GM23338 (cell line): ENCODE results near the gene EARS2. TPM values are rescaled to one million over a fixed set of nuclear protein-coding genes. Genes with fewer than 3 reads are reported as not detected.

Source experiments
- ATAC-seq: fragments of 200-7000 bp; cut with Tn5 transposase; 3 replicates; pipeline ENCODE4 v1.9.1; 2020
- DNase-seq: peaks from one replicate; pipeline ENCODE4 v3.0.0-alpha.2; 2015; ENCODE audit warnings: low spot score
- H2AFZ ChIP-seq: fragments of 200-600 bp; sonication (generic); 2 replicates; pipeline ENCODE4 v1.8.0; 2016; ENCODE audit warnings: antibody characterized with exemption, mild to moderate bottlenecking, moderate library complexity
- H3F3A ChIP-seq: fragments of 200-600 bp; sonication (generic); replicated peaks from 2 replicates; pipeline ENCODE4 v1.8.0; 2017; ENCODE audit warnings: antibody characterized with exemption, mixed run types, low read depth
- H3K27ac ChIP-seq: fragments of 200-600 bp; sonication (generic); 2 replicates; pipeline ENCODE4 v1.6.1; 2016; ENCODE audit warnings: low read depth
- H3K27me3 ChIP-seq: fragments of 200-600 bp; sonication (generic); 2 replicates; pipeline ENCODE4 v1.8.0; 2016; ENCODE audit warnings: mild to moderate bottlenecking, mixed run types, moderate library complexity; ENCODE audit not compliant: insufficient read depth
- H3K36me3 ChIP-seq: fragments of 200-600 bp; sonication (generic); 2 replicates; pipeline ENCODE4 v1.8.0; 2016; ENCODE audit warnings: mild to moderate bottlenecking; ENCODE audit not compliant: insufficient read depth
- H3K4me1 ChIP-seq: fragments of 200-600 bp; sonication (generic); 2 replicates; pipeline ENCODE4 v1.8.0; 2016; ENCODE audit warnings: mild to moderate bottlenecking, moderate library complexity; ENCODE audit not compliant: insufficient read depth
- H3K4me2 ChIP-seq: fragments of 200-600 bp; sonication (generic); 2 replicates; pipeline ENCODE4 v1.7.1; 2017; ENCODE audit warnings: mixed run types
- H3K4me3 ChIP-seq: fragments of 200-600 bp; sonication (generic); 2 replicates; pipeline ENCODE4 v1.6.1; 2016; ENCODE audit warnings: mixed run types
- H3K79me2 ChIP-seq: fragments of 200-600 bp; sonication (generic); replicated peaks from 2 replicates; pipeline ENCODE4 v1.8.0; 2017; ENCODE audit warnings: mild to moderate bottlenecking; ENCODE audit not compliant: insufficient read depth
- H3K9me2 ChIP-seq: fragments of 200-600 bp; sonication (generic); 2 replicates; pipeline ENCODE4 v1.8.0; 2017; ENCODE audit not compliant: insufficient read depth
- H4K20me1 ChIP-seq: fragments of 200-600 bp; sonication (generic); replicated peaks from 2 replicates; pipeline ENCODE4 v1.8.0; 2017; ENCODE audit warnings: mild to moderate bottlenecking; ENCODE audit not compliant: insufficient read depth
- H3K27ac Mint-ChIP-seq: 2 replicates; pipeline ENCODE4 v1.8.0; 2020; ENCODE audit warnings: inconsistent platforms, mild to moderate bottlenecking, moderate library complexity, mixed read lengths
- H3K27me3 Mint-ChIP-seq: 3 replicates; pipeline ENCODE4 v1.8.0; 2022; ENCODE audit warnings: low read depth, mild to moderate bottlenecking, moderate library complexity, mixed read lengths, inconsistent platforms; ENCODE audit not compliant: insufficient read depth, poor library complexity
- H3K36me3 Mint-ChIP-seq: 3 replicates; pipeline ENCODE4 v1.8.0; 2021; ENCODE audit warnings: low read depth, mild to moderate bottlenecking, inconsistent platforms, moderate library complexity, mixed read lengths
- H3K4me1 Mint-ChIP-seq: 3 replicates; pipeline ENCODE4 v1.8.0; 2020; ENCODE audit warnings: mild to moderate bottlenecking, inconsistent platforms, mixed read lengths
- H3K4me3 Mint-ChIP-seq: 3 replicates; pipeline ENCODE4 v1.8.0; 2021; ENCODE audit warnings: moderate library complexity, mild to moderate bottlenecking, inconsistent platforms, mixed read lengths
- H3K9me3 Mint-ChIP-seq: 3 replicates; pipeline ENCODE4 v1.8.0; 2020; ENCODE audit warnings: moderate library complexity, mild to moderate bottlenecking, inconsistent platforms, mixed read lengths
- EZH2 ChIP-seq: fragments of 200-600 bp; sonication (generic); IDR thresholded peaks from one replicate; pipeline ENCODE4 v1.8.0; 2017; ENCODE audit warnings: antibody characterized with exemption, mild to moderate bottlenecking, low read depth; ENCODE audit not compliant: unreplicated experiment
- REST ChIP-seq: IDR thresholded peaks from one replicate; pipeline ENCODE4 v1.6.1; 2018; ENCODE audit warnings: antibody characterized with exemption; ENCODE audit not compliant: unreplicated experiment
- STAT1 ChIP-seq: IDR thresholded peaks from one replicate; pipeline ENCODE4 v1.6.1; 2016; ENCODE audit warnings: antibody characterized with exemption; ENCODE audit not compliant: unreplicated experiment
- ZNF114 ChIP-seq: fragments of 250-450 bp; sonication (Bioruptor Pico); IDR thresholded peaks from 2 replicates; pipeline ENCODE4 v1.5.0; 2020; ENCODE audit warnings: mild to moderate bottlenecking, moderate library complexity
- ZNF331 ChIP-seq: fragments of 250-450 bp; sonication (Bioruptor Pico); IDR thresholded peaks from 2 replicates; pipeline ENCODE4 v1.5.0; 2020; ENCODE audit warnings: low read depth, mild to moderate bottlenecking, moderate library complexity
- ZNF462 ChIP-seq: fragments of 250-450 bp; sonication (Bioruptor Pico); IDR thresholded peaks from 2 replicates; pipeline ENCODE4 v1.5.0; 2020; ENCODE audit warnings: mild to moderate bottlenecking, moderate library complexity
- polyA plus RNA-seq: library from polyadenylated mRNA; unstranded; fragments of >200 nt; fragmentation: Nextera tagmentation; extraction: Ambion mirVana; gene quantifications from 2 replicates; pipeline ENCODE4 v1.2.1, GENCODE V29; 2016
- total RNA-seq: library from RNA; depleted of rRNA; stranded (reverse); fragments of >200 nt; shearing (Covaris generic); gene quantifications from 2 replicates; pipeline ENCODE4 v1.2.3, GENCODE V29; 2014

EARS2 gene
- total and polyA plus RNA-seq, 2 experiments from 2014 or later = 22.6 to 89.1 TPM

- Histone ChIP-seq H4K20me1 (peaks cover 8% of the 10 kb centered on the region; the same call in 1 of the 2 replicates), H3K36me3 (peaks cover 50% of the 10 kb centered on the region), H3K27me3 (no peaks in the 10 kb centered on the region), H3K4me2 (no peak overlapping the region), H2AFZ (no peak overlapping the region), H3F3A (no peaks in the 10 kb centered on the region), H3K4me3 (no peak overlapping the region), H3K27ac (no peak overlapping the region), H3K9me2 (no peaks in the 10 kb centered on the region), H3K79me2 (no peaks in the 10 kb centered on the region), H3K4me1 (no peaks in the 10 kb centered on the region)
- H3K27ac Mint-ChIP-seq = no peak overlapping the region
- H3K9me3 Mint-ChIP-seq = no peaks in the 10 kb centered on the region
- no peak for DNase-seq
- peaks cover 67% of the 10 kb centered on the region for H3K36me3 Mint-ChIP-seq
- H3K4me1 Mint-ChIP-seq = no peaks in the 10 kb centered on the region
- H3K27me3 Mint-ChIP-seq = no peaks in the 10 kb centered on the region
- no peak for ATAC-seq
- no peak overlapping the region for H3K4me3 Mint-ChIP-seq
- TF ChIP-seq ZNF462 (CRISPR knock-in tag) (no peak), ZNF331 (no peak), EZH2 (no peak), STAT1 (no peak), ZNF114 (CRISPR knock-in tag) (no peak), REST (no peak)
Measured at GRCh38 chr16:23530062-23530461, 27.1 kb downstream of the EARS2 start.
